GM12878 (cell line): ENCODE data around the gene PPIP5K1. TPM values are rescaled to one million over a fixed set of nuclear protein-coding genes. Genes with fewer than 3 reads are reported as not detected.

Experiments
- ATAC-seq: fragments of 200-7000 bp; cut with Tn5 transposase; 3 replicates; pipeline ENCODE4 v1.9.1; 2020; ENCODE audit warnings: mild to moderate bottlenecking, moderate library complexity
- BruUV-seq: library from RNA; stranded (reverse); fragments of 400-500 nt; replicated peaks from 2 replicates; lab custom pipeline; 2021; lab: Mats Ljungman, UMichigan
- CTCF ChIA-PET: fragments of 300-600 bp; sonication (Branson Sonifier 250); formaldehyde crosslinking; extraction: SDS; loops from one replicate; lab custom pipeline; 2021; ENCODE audit warnings: inconsistent platforms; lab: Yijun Ruan, JAX
- POLR2A ChIA-PET: fragments of 350-600 bp; formaldehyde crosslinking; extraction: SDS; loops from one replicate; lab custom pipeline; 2021; ENCODE audit warnings: inconsistent platforms; lab: Charles Lee
- RAD21 ChIA-PET: fragments of 300-600 bp; sonication (Branson Sonifier 250); formaldehyde crosslinking; loops from one replicate; lab custom pipeline; 2023; ENCODE audit warnings: antibody characterized with exemption; ENCODE audit not compliant: unreplicated experiment; lab: Charles Lee
- SMC1A ChIA-PET: fragments of 300-600 bp; sonication (Branson Sonifier 250); formaldehyde crosslinking; loops from one replicate; lab custom pipeline; 2023; ENCODE audit not compliant: unreplicated experiment, uncharacterized antibody; lab: Charles Lee
- DNase-seq: peaks from one replicate; pipeline ENCODE4 v3.0.0-alpha.2; 2011; ENCODE audit warnings: low read depth, low spot score
- FAIRE-seq: peaks from 3 replicates; lab custom pipeline; 2011; peaks lifted over from hg19 to GRCh38; lab: Jason Lieb, UNC
- H2AFZ ChIP-seq: 2 replicates; pipeline ENCODE4 v1.6.0; 2011; ENCODE audit warnings: low read depth, low read length, control low read depth; ENCODE audit not compliant: control insufficient read depth
- H3K27ac ChIP-seq: 2 replicates; pipeline ENCODE4 v1.5.1; 2011; ENCODE audit warnings: control low read depth; ENCODE audit not compliant: control insufficient read depth, insufficient read depth
- H3K27me3 ChIP-seq, 2 experiments: replicated peaks in 1 of 2; 2 replicates each; pipeline versions ENCODE4 v1.6.0 to v1.6.1; 2011; ENCODE audit warnings: low read length in 1 of 2; ENCODE audit not compliant: control insufficient read depth in 2 of 2, insufficient read depth in 2 of 2
- H3K36me3 ChIP-seq, 2 experiments: 2 replicates each; pipeline ENCODE4 v1.5.1; 2011; ENCODE audit warnings: low read length in 1 of 2; ENCODE audit not compliant: control insufficient read depth in 2 of 2, insufficient read depth in 2 of 2
- H3K4me1 ChIP-seq: 2 replicates; pipeline ENCODE4 v1.6.1; 2011; ENCODE audit warnings: mild to moderate bottlenecking, low read length, moderate library complexity, mixed read lengths; ENCODE audit not compliant: control insufficient read depth, insufficient read depth
- H3K4me2 ChIP-seq: 2 replicates; pipeline ENCODE4 v1.6.0; 2011; ENCODE audit warnings: control low read depth; ENCODE audit not compliant: control insufficient read depth, insufficient read depth
- H3K4me3 ChIP-seq: fragments of 200-600 bp; sonication (generic); 2 replicates; pipeline ENCODE4 v1.5.1; 2016
- H3K79me2 ChIP-seq: 2 replicates; pipeline ENCODE4 v1.6.0; 2011; ENCODE audit warnings: low read length; ENCODE audit not compliant: control insufficient read depth, insufficient read depth
- H3K9ac ChIP-seq: 2 replicates; pipeline ENCODE4 v1.8.0; 2011; ENCODE audit warnings: low read length, control low read depth, mixed read lengths; ENCODE audit not compliant: control insufficient read depth, insufficient read depth
- H3K9me3 ChIP-seq: replicated peaks from 3 replicates; pipeline ENCODE4 v1.5.1; 2011; ENCODE audit warnings: mild to moderate bottlenecking, low read length; ENCODE audit not compliant: control insufficient read depth, insufficient read depth
- H4K20me1 ChIP-seq: 2 replicates; pipeline ENCODE4 v1.6.0; 2011; ENCODE audit not compliant: control insufficient read depth, insufficient read depth
- CREM ChIP-seq: IDR thresholded peaks from 2 replicates; pipeline ENCODE4 v1.6.1; 2014; ENCODE audit warnings: antibody characterized with exemption, low read depth
- E4F1 ChIP-seq: fragments of 450-650 bp; IDR thresholded peaks from 2 replicates; pipeline ENCODE4 v1.6.1; 2018; ENCODE audit warnings: borderline replicate concordance, mild to moderate bottlenecking; ENCODE audit not compliant: partially characterized antibody
- EED ChIP-seq: sonication (generic); IDR thresholded peaks from 2 replicates; pipeline ENCODE4 v1.6.1; 2016; ENCODE audit warnings: antibody characterized with exemption, low read depth
- HCFC1 ChIP-seq: fragments of 150-350 bp; IDR thresholded peaks from 2 replicates; pipeline ENCODE4 v1.6.1; 2014; ENCODE audit warnings: low read length
- MXI1 ChIP-seq: fragments of 150-350 bp; IDR thresholded peaks from 2 replicates; pipeline ENCODE4 v1.6.1; 2011; ENCODE audit warnings: low read depth, mild to moderate bottlenecking, inconsistent platforms, low read length, improper control_type of control experiment
- MYC ChIP-seq: IDR thresholded peaks from 2 replicates; pipeline ENCODE4 v1.6.1; 2011; ENCODE audit warnings: mild to moderate bottlenecking, low read length, moderate library complexity, inconsistent platforms; ENCODE audit not compliant: insufficient read depth, insufficient replicate concordance, insufficient read length, severe bottlenecking
- PKNOX1 ChIP-seq: fragments of 450-650 bp; IDR thresholded peaks from 2 replicates; pipeline ENCODE4 v1.6.1; 2016; ENCODE audit warnings: mild to moderate bottlenecking
- YY1 ChIP-seq: IDR thresholded peaks from 2 replicates; pipeline ENCODE4 v1.6.1; 2011; ENCODE audit warnings: low read depth, mild to moderate bottlenecking, low read length
- ZBTB40 ChIP-seq: fragments of 450-650 bp; IDR thresholded peaks from 2 replicates; pipeline ENCODE4 v1.6.1; 2016; ENCODE audit warnings: mild to moderate bottlenecking, moderate library complexity, borderline replicate concordance
- whole genome bisulfite sequencing: methylation state at CpG from one replicate; pipeline ENCODE4 v1.1.6; 2016; ENCODE audit warnings: low lambda C conversion rate; ENCODE audit not compliant: insufficient replicate concordance, insufficient coverage; ENCODE audit errors: missing lambda C conversion rate; 5-methylcytosine and 5-hydroxymethylcytosine counted together
- in situ Hi-C: fragments of 300-500 bp; cut with MboI; formaldehyde crosslinking; loops from 9 replicates; pipeline ENCODE4 v1.14.3; 2018; ENCODE audit warnings: mixed read lengths
- intact Hi-C: fragments of 100-400 bp; cut with micrococcal nuclease; formaldehyde crosslinking; loops from one replicate; pipeline ENCODE4 v1.14.2; 2022; ENCODE audit not compliant: unreplicated experiment
- polyA plus RNA-seq, 11 experiments: library from polyadenylated mRNA; depleted of rRNA in 4 of 11; unstranded in 6 of 11; stranded (reverse) in 5 of 11; fragments of >200 nt; fragmentation: Nextera tagmentation in 4 of 11; fragmentation: Illumina TruSeq in 1 of 11; extraction: Ambion mirVana in 4 of 11; extraction: Trizol in 1 of 11; gene quantifications; 1 replicate in 1 of 11; 2 replicates in 10 of 11; pipeline versions ENCODE4 v1.2.1 to v1.2.3, GENCODE V29; 2011 to 2016; ENCODE audit warnings: inconsistent platforms in 2 of 11, missing spikeins in 2 of 11, low read depth in 1 of 11
- total RNA-seq, 4 experiments: library from RNA; depleted of rRNA in 3 of 4; stranded (reverse); fragments of >200 nt in 3 of 4; fragmentation: Illumina TruSeq in 1 of 4; extraction: Trizol in 1 of 4; gene quantifications; 2 replicates each; pipeline versions ENCODE4 v1.2.1 to v1.2.3, GENCODE V29; 2013 to 2021

PPIP5K1 gene
- total and polyA plus RNA-seq, 10 of the 15 experiments (the other 5 are each of a cell fraction or from before 2014, with no cell fraction given): 2.5 to 54.4 (median 19.4) TPM

- H4K20me1 ChIP-seq: no peaks in the 10 kb centered on the region
- in situ Hi-C loops: loop anchor here (10.0 kb wide), 1 partner anchor 75 kb away; no protein-coding TSS in a partner anchor
- no peak for TF ChIP-seq HCFC1
- no peak for TF ChIP-seq MXI1
- TF ChIP-seq EED: no peak
- no peak for TF ChIP-seq CREM
- no peak for TF ChIP-seq YY1
- TF ChIP-seq PKNOX1: no peak
- no peak for DNase-seq
- H3K9ac ChIP-seq: no peak overlapping the region
- RAD21 ChIA-PET: no interaction called here
- no peak for ATAC-seq
- no peak overlapping the region for H3K4me2 ChIP-seq
- FAIRE-seq: no peak
- POLR2A ChIA-PET: no interaction called here
- intact Hi-C loops: no loop called here
- no peaks in the 10 kb centered on the region for H3K4me1 ChIP-seq
- no peaks in the 10 kb centered on the region for H3K27me3 ChIP-seq
- no peak overlapping the region for H3K4me3 ChIP-seq
- no peak overlapping the region for H2AFZ ChIP-seq
- CTCF ChIA-PET: no interaction called here
- SMC1A ChIA-PET: no interaction called here
- H3K79me2 ChIP-seq: no peaks in the 10 kb centered on the region
- peaks cover 0 to 3% of the 10 kb centered on the region in 2 experiments; a peak in 3 of 4 replicates for H3K36me3 ChIP-seq
- no peak overlapping the region for H3K27ac ChIP-seq
- no TSS peak for BruUV-seq
- H3K9me3 ChIP-seq: no peaks in the 10 kb centered on the region
- WGBS: 74% methylated on average over 12 of the region's 12 CpGs
Observed at GRCh38 chr15:43529587-43530345, 60.2 kb downstream of the PPIP5K1 start.

GRCh38 chr15:43529141-43529540 is 60.9 kb downstream of the PPIP5K1 start:
- BruUV-seq: no TSS peak
- H3K36me3 ChIP-seq: no peaks in the 10 kb centered on the region; a peak in 2 of 4 replicates
- H3K27ac ChIP-seq: no peak overlapping the region
- ATAC-seq (no peak), DNase-seq (no peak), FAIRE-seq (no peak)
- no peaks in the 10 kb centered on the region for H3K9me3 ChIP-seq
- WGBS: 64% methylated on average over 15 of the region's 15 CpGs
- RAD21 ChIA-PET: no interaction called here
- CTCF ChIA-PET: no interaction called here
- H3K27me3 ChIP-seq: no peaks in the 10 kb centered on the region
- no peak overlapping the region for H3K4me2 ChIP-seq
- intact Hi-C loops: no loop called here
- POLR2A ChIA-PET: no interaction called here
- in situ Hi-C loops: no loop called here
- SMC1A ChIA-PET: no interaction called here
- H4K20me1 ChIP-seq: no peaks in the 10 kb centered on the region
- no peaks in the 10 kb centered on the region for H3K79me2 ChIP-seq
- H3K4me1 ChIP-seq: no peaks in the 10 kb centered on the region
- H2AFZ ChIP-seq: no peak overlapping the region
- H3K4me3 ChIP-seq: no peak overlapping the region
- no peak overlapping the region for H3K9ac ChIP-seq
- no peak for TF ChIP-seq MYC
- TF ChIP-seq E4F1: no peak
- TF ChIP-seq ZBTB40: no peak
